Right renal pelvis (tissue), 4 donors: ENCODE measurements around the gene UGT1A8. TPM values are rescaled to one million over a fixed set of nuclear protein-coding genes. Genes with fewer than 3 reads are reported as not detected.
"Not testable (repeated sequence)": the region's sequence is repeated elsewhere in the genome, so short reads cannot be mapped to it uniquely, and the experiment has no call there.

ENCODE experiments used
- DNase-seq, 4 donors: peaks; one replicate each; pipeline ENCODE4 v3.0.0-alpha.2; 2013; ENCODE audit warnings: low read depth in 4 of 4, low spot score in 3 of 4, missing footprints in 1 of 4
- polyA plus RNA-seq, 4 donors: library from polyadenylated mRNA; unstranded; fragments of 120-200 nt; gene quantifications; one replicate each; pipeline ENCODE4 v1.2.1, GENCODE V29; 2013; ENCODE audit not compliant: insufficient read length in 4 of 4

Gene UGT1A8
- polyA plus RNA-seq: not detected

GRCh38 chr2:233617476-233617875 is at the start of gene UGT1A8:
Gene UGT1A8 (plus strand): TSS chr2:233617633. CDS start chr2:233617708, 75 bp downstream.
- not testable (repeated sequence) for DNase-seq

DNA sequence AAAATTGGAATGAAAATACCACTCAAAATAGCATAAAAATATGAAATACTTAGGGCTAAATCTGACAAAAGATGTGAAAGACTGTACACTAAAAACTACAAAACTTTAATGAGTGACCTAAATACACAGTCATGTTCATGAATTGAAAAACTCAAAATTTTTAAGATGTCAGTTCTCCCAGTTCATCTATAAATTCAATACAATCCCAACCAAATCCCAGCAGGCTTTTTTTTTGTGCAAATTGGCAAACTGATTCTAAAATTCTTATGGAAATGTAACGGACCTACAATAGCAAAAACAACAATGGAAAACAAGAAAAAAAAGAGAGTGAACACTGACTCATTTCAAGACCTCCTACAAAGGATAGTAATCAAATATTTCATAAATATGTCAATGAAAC is 46.4 kb upstream of the UGT1A8 start:
- DNase-seq: no peak

DNA sequence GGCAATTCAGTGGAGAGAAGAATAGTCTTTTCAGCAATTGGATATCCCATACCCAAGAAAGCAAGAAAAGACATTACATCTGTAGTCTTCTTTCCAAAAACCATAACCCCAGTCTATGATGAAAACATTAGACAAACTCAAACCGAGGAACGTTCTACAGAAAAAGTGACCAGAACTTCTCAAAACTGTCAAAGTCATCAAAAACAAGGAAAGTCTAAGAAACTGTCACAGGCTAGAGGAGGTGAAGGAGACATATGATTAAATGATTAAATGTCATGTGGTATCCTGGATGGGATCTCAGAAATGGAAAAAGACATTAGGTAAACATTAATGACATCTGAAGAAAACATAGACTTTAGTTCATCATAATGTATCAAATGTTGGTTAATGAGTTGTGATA is 46.0 kb upstream of the UGT1A8 start:
- DNase-seq: no peak

DNA sequence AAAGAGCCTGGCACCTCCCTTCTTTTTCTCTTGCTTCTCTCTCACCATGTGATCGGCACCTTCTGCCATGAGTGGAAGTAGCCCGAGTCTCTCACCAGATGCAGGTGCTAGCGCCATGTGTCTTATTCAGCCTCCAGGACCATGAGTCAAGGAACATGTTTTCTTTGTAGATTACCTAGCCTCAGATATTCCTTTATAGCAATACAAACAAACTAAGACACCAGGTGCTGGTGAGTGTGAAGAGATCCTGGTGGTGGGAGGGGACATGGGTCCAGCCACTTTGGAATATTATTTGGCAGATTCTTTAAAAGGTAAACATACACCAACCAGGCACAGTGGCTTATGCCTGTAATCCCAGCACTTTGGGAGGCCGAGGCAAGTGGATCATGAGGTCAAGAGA is 45.0 kb upstream of the UGT1A8 start:
- DNase-seq: no peak

- not testable (repeated sequence) for DNase-seq
Measured at GRCh38 chr2:233577341-233577740, 40.1 kb upstream of the UGT1A8 start.

GRCh38 chr2:233583217-233583965 is 34.0 kb upstream of the UGT1A8 start:
- not testable (repeated sequence) for DNase-seq

GRCh38 chr2:233584210-233584609 is 33.2 kb upstream of the UGT1A8 start:
- DNase-seq: no peak

GRCh38 chr2:233588400-233588799 is 29.0 kb upstream of the UGT1A8 start:
- DNase-seq: no peak

DNA sequence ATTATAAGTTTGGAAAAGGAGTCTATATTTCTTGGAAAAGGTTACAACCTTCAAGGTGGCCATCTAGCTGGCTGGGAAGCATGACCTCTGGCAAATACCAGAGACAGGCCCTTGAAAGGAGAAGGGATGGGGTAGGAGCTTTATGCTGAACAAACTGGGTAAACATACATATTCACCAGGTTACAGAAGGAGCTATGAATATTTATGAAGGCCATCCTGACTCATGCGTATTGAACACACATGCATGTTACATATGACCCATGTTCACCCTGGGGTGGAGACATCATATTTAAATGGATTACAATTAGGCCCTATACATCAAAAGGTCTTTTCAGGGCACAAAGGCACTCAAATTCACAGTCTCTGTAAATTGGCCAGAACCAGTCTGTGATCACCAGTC is 24.7 kb upstream of the UGT1A8 start:
- DNase-seq: not testable (repeated sequence)

DNA sequence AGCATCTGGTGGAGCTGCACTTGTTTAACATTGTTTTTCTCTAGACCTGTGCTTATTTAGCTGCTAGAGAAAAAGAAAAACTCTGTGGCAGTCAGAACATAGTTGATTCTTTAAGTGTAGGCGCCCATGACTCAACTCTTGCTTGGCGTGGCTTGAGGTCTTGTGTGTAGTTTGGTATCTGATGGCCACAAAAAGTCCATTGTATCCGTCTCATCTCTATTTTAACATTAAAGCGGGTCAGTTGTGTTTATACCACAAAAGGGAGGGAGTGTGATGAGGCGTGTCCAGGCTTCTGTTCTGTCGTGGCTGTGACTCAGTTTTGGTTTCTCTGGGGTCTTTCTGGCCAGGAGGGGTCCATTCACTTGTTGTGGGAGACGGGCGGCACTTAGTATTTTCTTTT is 24.2 kb upstream of the UGT1A8 start:
- no peak for DNase-seq

- no peak for DNase-seq
Measured at GRCh38 chr2:233597522-233597921, 19.9 kb upstream of the UGT1A8 start.

- no peak for DNase-seq
Measured at GRCh38 chr2:233598952-233599351, 18.5 kb upstream of the UGT1A8 start.

- no peak for DNase-seq
Measured at GRCh38 chr2:233600386-233600785, 17.0 kb upstream of the UGT1A8 start.

DNA sequence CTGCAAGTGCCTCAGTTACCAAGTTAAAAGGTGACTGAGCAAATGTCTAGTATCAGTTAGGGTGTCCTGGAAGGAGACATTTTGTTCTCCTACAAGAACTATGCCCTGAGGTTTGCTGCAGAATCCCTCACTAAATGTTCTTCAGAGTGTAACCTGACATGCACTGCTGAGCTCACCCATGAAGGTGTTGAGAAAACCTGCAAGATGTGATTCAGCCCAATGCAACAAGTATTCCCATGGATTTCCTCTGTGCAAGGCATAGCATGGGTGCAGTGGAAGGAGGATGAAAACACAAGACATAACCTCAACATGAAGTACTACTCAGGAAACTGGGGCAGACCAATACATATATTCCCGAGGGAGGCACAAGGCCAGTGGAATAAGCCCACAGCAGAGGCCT is 15.4 kb upstream of the UGT1A8 start:
- DNase-seq: no peak

DNA sequence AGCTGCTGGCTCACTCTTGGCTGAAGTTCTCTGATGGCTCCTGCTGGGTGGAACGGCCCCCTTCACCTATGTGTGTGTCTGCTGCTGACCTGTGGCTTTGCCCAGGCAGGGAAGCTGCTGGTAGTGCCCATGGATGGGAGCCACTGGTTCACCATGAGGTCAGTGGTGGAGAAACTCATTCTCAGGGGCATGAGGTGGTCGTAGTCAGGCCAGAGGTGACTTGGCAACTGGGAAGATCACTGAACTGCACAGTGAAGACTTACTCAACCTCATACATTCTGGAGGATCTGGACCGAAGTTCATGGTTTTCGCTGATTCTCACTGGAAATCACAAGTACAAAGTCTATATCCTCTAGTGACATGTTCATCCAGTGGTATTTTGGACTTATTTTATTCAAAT is 13.9 kb upstream of the UGT1A8 start:
- DNase-seq: no peak

DNA sequence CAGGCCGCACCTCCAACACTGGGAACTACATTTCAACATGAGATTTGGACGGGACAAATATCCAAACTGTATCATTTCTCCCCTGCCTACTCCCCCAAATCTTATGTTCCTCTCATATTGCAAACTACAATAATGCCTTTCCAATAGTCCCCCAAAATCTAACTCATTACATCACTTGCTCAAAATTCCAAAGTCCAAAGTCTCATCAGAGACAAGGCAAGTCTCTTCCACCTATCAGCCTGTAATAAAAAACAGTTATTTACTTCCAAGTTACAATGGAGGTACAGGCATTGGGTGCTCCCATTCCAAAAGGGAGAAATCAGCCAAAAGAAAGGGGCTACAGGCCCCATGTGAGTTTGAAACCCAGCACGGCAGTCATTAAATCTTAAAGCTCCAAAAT is 12.6 kb upstream of the UGT1A8 start:
- no peak for DNase-seq

- no peak for DNase-seq
Measured at GRCh38 chr2:233605680-233606079, 11.8 kb upstream of the UGT1A8 start.

- DNase-seq: no peak
Measured at GRCh38 chr2:233611284-233611683, 6.1 kb upstream of the UGT1A8 start.

GRCh38 chr2:233620204-233620603 is 2.8 kb downstream of the UGT1A8 start:
- DNase-seq: no peak

DNA sequence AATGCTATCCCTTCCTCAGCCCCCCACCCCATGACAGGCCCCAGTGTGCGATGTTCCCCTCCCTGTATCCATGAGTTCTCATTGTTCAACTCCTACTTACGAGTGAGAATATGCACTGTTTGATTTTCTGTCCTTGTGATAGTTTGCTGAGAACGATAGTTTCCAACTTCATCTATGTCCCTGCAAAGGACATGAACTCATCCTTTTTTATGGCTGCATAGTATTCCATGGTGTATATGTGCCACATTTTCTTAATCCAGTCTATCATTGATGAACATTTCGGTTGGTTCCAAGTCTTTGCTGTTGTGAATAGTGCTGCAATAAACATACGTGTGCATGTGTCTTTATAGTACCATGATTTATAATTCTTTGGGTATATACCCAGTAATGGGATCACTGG is 4.4 kb downstream of the UGT1A8 start:
- not testable (repeated sequence) for DNase-seq

- DNase-seq: no peak
Measured at GRCh38 chr2:233627331-233628025, 10.0 kb downstream of the UGT1A8 start.

DNA sequence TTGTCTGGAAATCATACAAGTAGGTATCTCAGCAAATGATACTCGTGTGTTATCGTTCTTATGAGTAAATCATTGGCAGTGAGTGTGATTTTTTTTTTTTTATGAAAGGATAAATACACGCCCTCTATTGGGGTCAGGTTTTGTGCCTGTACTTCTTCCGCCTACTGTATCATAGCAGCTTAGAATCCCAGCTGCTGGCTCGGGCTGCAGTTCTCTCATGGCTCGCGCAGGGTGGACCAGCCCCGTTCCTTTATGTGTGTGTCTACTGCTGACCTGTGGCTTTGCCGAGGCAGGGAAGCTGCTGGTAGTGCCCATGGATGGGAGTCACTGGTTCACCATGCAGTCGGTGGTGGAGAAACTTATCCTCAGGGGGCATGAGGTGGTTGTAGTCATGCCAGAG is 18.9 kb downstream of the UGT1A8 start, which contains the start of gene UGT1A10:
UGT1A10 (plus strand) TSS at position 143 of the 400 bp plus-strand sequence; CDS start at position 218, 75 bp downstream.
- not testable (repeated sequence) for DNase-seq
